HPDE6-E6E7 (cell line): ENCODE data around the gene SLC2A9.

Experiments
- DNase-seq: peaks from one replicate; pipeline ENCODE4 v3.0.0; 2011; ENCODE audit warnings: missing footprints; ENCODE audit errors: extremely low spot score

The SLC2A9 gene

DNA sequence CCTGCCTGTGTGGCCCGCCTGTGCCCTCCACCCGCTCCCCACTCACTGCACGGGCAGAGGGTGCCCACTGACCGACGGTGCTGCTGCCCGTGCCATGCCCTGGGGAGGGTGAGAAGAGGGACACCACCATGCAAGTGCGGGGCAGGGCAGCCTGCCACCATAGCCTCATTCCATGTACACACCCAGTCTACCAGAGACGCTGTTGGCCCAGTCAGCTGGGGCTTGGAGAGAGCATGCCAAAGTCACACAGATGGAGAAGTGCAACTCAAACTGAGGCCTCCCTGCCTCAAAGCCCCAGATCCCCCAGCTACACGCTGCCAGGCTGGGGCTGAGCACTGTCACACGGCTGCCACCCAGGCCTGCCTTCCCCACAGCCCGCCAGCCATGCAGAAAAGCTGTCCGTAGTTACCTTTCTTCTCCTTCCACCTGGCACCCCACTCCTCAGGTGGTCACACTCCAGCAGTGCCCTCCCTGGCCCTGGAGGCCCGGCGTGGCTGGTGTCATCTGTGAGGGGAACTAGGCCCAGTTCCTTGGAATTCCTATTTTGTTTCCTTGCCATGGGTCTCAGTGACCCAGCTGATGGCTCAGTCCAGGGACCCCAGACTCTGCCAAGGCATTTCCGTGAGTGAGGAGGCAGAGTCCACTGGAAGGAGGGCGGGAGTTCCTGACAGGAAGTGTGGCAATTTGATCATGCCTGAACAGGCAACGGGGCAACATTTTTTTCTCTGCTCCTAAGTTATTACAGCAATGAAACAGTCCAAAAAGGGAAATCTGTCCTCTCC, at the start of gene SLC2A9:
Gene SLC2A9 (minus strand): TSS at position 627 of the 782 bp plus-strand sequence. CDS start 68 bp downstream, at position 559.
- DNase-seq = no peak

DNA sequence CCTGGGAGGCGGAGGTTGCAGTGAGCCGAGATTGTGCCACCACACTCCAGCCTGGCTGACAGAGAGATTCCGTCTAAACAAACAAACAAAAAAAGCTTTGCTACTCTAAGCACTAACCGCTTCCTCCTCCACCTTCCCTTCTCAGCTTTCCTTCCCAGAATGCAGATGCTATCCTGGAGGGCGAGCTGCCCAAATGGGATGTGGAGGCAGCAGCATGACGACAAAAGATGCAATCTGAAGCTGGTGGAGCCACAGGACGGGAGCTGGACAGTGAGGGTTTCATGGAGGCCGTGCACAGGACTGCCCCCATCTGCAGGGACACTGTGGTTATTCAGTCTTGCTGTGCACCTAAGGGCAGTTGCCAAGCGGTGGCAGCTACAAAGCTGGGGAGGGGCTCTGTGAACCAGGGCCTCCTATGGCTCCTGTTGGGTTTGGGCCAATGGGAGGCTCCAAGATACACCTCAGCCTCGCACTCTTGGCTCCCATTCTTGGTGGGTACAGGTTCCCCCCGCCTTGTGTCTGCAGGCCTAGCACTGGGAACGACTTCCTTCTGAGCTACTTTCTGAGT, 47.9 kb upstream of the SLC2A9 start:
- no peak for DNase-seq

DNA sequence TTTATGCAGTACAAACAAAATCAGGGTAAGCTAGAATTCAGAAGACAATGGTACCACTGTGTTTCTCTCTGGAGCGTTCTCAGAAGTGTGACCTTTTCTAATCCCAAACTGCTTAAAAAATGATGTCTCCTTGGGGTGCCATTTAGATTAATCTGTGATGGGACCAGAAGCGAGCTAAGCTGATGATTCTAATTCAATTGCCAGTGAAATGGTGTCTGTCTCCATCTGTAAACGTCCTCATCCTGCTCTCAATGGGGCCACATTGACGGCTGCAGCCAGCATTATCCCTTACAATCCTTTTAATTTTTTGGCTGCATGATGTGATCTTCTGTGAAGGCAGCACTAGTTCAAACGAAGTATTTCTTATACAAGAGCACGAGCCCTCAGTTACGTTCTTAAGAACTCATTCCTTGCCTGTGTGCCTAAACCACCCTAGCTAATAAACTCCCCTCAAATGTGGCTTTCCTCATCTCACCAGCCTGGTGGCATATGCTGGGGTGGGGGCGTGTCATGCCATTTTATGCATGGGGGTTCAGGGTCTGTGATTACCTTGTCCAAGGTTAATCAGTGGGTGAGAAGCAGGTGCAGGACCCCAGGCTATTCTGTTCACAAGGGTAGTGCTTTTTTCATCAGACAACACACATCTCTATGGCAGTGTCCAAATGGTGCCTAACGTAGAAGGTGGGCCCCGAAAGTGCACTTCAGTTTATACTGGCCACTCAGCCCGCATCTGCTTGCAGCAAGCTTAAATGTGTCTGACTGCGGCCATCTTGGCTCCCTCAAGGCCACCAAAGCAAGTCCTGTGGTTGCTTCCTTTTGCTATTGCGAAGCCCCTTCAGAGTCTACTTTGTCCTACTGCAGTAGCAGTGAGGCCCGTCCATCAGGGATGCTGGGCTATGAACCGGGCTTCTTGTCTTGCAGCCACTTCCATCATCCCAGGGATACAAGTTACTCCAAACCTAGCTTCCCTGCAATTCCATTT, 45.7 kb upstream of the SLC2A9 start:
- no peak for DNase-seq

DNA sequence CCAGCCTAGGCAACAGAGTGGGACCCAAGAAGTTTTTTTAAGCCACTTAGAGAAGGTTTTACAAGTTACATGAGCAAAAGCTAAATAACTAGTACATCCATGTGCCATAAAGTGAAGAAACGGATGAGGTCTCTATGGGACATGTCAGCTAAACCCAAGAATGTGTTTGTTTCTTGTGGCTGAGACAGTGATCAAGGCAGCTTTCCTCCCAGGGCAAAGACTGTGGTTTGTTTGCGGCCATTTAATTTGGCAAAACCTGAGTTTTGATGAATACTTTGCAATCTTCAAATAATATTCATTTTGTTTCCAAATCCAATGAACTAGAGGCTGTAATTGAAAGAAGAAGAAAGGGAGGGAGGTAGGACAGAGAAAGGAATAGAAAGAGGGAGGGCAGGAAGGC, 44.9 kb upstream of the SLC2A9 start:
- no peak for DNase-seq

DNA sequence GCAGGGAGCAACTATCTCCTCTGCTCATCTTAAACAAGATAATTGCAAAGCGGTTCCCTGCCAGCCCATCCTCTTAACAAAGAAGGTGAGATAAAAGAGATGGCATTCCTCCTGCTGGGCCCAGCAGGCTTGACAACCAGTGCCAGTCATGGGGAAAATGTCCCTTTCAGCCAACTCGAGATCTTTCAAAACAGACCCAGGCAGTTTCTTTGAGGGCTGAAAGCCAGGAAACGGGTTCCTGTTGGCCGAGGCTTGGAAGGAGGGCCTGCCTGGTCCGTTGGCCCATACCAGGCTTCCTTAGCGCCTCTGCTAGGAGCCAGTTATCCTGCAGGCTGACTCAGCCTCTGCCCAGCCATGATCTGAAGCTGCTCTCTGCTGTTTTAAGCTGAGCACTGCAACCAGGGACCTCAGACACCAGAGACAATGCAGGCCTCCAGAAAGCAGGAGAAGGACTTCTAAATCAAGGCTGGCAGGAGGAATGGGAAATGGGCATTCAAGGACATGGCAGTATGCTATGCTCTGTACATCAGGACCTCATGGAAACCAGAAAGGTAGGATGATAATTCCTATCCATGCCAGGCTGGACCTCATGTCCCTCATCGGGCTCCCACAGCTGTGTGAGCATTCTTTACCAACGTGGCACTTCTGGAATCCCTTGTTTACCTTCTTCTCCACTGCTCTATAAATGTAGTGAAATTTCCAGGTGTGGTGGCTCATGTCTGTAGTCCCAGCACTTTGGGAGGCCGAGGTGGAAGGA, 42.4 kb upstream of the SLC2A9 start:
- peak; percentile 74 for DNase-seq

DNA sequence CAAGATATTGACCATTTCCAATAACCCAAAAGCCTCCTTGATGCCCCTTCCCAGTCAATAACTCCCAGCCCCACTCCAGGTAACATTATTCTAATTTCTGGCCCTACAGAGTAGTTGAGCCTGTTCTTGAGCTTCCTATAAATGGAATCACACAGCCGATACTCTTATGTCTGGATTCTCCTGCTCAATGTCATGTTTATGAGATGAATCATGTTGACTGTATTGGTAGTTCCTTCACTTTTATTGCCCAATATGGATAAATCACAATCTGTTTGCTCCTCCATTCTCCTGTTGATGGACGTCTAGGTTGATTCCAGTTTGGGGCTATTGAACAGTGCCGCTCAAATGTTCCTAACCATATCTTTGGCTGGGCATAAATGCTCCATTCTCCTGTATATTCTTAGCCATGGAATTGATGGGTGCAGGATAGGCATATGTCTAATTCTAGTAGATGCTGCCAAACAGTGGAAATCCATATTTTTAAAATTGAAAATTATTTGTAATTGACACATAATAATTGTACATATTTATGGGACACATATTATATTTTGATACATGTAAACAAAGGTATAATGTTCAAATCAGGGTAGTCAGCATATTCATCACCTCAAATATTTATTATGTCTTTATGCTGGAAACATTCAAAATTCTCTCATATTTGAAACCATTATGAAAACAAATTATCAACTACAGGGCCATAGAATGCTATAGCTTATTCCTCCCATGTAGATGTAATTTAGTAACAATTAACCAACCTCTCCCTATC, 40.5 kb upstream of the SLC2A9 start:
- DNase-seq = peak; percentile 26

DNA sequence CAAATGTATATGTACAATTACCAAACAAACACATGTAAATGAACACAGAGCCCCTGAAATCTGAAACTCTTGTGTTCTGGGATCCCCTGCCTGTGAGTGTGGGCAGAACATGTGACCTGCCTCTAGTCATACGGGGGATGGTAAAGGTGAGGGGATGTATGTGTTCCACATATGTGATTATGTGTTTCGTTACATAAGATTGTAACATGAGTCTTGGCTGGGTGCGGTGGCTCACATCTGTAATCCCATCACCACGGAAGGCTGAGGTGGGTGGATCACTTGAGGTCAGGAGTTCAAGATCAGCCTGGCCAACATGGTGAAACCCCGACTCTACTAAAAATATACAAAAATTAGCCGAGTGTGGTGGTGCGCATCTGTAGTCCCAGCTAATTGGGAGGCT, 37.1 kb upstream of the SLC2A9 start:
- no peak for DNase-seq

DNA sequence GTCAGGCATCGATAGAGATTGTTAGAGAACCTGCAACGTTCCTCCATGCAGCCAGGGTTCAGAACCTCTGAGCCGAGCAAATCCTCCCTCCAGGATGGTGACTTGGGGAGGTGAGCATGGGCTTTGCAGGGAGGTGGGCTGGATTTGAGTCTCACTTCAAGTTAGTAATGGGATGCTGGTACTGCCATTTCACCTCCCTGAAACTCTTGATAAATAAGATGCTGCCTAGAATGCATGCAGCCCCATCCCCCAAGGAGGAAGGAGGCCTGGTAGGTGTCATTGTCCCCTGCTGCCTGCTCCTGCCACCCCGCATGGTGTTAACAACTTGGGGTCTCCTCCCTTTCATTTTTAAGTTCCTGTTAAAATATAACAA, 35.7 kb upstream of the SLC2A9 start:
- DNase-seq = no peak

DNA sequence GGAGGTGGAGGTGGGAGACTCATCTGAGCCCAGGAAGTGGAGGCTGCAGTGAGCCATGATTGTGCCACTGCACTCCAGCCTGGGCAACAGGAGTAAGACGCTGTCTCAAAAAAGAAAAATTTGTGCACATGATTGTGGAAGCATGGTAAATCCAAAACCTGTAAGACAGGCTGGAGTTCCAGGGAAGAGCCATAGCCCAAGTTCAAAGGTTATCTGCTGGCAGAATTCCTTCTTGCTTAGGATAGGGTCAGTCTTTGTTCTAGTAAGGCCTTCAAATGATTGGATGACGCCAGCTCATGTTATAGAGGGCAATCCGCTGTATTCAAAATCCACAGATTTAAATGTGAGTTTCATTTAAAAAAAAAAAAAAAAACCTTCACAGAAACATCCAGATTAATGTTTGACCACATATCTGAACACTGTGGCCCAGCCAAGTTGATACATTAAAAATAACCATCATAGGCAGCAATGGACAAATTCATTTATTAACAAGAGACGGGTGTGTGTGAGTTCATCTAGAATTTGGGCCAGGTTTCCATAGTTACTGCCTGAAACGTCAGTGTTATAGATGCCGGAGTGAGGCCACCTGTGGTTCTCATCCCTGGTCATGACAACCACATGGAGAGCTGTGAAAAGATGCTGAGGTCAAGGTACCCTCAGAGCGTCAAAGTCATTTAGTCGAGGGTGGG, 35.2 kb upstream of the SLC2A9 start:
- DNase-seq = no peak

DNA sequence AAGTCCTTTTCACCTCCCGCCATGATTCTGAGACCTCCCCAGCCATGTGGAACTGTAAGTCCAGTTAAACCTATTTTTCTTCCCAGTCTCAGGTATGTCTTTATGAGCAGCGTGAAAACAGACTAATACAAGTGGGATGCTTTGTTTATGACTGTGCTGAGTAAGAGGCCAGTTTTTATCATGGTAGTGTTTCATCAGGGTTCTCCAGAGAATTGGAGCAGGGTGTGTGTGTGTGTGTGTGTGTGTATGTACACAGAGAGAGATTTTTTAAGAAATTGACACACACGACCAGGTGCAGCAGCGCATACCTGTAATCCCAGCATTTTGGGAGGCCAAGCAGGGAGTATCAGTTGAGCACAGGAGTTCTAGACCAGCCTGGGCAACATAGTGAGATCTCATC, 34.6 kb upstream of the SLC2A9 start:
- no peak for DNase-seq

DNA sequence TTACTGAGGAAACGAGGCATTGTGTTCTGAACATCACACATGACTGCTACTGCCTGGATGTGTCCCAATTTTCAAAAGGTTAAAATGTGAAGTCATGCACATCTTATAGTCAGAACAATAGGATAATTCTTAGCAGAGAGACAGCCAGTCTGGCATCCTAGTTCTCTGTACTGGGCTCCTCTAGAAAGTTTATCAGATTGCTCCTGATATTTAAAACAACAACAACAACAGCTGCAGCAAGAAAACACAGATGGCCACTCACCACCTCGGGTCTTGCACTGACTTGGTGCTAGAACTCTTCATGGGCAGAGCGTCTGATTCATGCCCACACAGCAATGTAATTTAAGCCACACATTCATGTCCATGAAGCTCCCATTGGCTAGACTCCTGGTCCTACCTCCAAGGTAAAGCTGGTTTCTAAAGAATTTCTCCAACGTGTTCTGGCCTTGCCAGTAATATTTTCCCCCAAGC, 33.3 kb upstream of the SLC2A9 start:
- no peak for DNase-seq

DNA sequence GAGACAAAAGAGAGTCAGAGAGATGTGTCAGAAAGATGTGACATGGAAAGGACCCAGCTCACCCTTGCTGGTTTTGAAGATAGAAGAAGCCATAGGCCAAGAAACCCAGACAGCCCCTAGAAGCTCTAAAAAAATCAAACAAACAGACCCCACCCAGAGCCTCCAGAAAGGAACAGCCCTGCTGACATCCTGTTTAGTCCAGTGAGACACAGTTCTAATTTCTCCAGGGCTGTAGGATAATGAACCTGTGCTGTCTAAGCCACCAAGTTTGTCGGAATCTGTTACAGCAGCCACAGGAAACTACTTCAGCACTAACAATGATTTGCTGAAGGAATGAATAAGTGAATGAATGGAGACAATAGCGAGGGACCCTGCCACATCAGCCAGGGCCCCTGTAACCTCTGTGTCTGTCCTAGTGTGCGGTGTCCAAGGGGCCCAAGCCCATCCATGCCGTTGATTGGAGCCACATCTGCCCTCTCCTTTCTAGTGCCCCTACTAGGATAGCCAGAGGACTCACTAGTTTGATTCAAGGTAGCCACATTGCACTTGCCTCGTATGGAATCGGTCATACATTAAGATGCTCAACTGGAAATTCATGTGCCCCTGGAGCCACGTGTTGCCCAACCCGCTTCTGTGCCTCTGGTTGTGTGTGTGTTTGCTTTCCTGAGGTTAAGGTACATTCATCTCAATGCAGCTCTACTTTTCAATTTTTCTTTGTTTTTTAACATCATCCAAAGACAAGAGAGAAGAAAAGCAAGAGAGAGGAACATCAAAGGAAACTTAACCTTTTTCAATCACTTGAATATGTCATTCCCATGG, 32.5 kb upstream of the SLC2A9 start:
- DNase-seq = no peak

DNA sequence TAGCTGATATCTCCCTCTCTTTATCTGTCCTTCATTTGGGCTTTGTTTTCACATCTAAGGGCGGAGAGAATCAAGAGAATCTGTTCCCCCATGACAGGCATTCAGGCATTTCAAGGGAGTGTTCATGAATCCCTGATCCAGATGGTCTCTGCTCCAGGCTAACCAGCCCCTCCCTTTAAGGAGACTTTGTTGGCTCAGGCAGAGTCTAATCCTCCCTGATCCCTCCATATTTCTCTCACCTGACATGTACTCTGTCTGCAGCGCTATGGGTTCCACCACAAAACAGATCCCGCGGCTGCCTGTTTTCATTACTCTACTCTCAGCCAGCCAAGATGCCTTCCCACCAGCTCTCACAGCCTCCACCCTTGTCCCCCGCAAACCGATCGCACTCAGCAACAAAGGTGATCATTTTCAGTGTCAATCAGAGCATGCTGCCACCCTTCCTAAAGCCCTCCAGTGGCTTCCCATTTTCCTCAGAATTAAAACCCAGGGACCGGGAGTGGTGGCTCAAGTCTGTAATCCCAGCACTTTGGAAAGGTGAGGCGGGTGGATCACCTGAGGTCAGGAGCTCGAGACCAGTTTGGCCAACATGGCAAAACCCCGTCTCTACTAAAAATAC, 30.3 kb upstream of the SLC2A9 start:
- DNase-seq = no peak

DNA sequence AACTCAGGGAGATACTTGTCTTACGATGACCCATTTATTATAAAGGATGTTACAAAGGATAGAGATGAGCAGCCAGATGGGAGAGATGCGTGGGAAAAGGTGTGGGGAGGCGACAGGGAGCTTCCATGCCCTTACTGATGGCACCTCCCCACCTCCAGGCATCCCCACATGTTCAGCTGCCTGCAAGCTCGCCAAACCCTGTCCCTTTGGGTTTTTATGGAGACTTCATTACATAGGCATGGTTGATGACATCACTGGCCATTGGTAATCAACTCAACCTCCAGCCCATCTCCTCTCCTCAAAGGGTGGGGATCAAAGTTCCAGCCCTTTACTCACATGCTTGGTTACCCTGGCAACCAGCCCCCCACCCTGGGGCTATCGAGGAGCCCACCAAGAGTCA, 29.4 kb upstream of the SLC2A9 start:
- DNase-seq = no peak

DNA sequence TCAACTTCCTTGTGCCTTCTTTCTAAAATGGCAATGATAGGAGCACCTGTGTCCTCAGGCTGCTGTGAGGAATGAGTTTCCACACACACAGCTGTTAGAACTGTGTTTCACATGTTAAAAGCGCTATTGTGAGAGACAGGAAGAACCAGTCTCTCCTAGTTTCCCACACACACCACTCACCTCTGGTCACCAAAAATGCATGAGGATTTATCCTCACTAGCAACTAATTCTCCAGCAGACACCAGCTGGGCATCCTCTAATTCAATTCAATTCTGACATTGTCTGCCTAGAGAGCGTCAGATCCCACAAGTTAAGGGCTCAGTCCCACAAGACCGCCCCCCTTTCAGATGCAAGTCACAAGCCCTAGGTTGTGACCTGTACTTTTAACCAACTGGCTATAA, 29.0 kb upstream of the SLC2A9 start:
- DNase-seq = no peak

DNA sequence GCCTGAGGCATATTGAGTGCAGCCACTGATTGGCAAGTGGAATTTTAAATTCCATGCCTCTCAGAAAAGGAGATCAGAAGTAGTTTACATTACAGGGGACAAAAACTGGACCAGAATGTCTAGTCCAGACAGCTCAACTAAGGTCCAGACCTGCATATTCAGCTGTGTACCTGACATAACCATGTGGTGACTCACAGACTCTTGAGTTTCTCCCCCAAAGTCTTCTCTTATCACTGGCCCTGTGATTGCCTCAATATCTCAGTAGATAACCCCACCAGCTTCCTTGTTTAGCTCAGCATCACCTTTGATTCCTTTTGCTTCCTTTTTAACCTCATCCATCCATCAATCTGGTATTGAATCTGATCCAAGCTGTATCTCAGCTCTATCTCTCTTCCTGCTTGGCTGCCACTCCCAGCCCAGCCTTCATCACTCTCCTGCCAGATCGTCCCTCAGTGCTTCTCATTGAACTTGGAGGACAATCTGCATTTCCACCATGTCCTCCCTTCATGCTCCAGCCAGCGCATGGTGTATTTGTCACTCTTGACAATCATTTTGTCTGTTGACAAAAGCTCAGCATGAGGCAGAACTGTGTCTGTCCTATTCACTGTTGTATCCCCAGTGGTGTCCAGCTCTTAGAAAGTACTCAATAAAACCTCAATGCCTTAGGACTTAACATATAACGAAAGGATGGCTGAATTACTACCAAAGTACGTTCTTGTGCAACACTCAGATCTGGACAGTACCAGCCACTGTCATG, 27.8 kb upstream of the SLC2A9 start:
- DNase-seq = no peak

DNA sequence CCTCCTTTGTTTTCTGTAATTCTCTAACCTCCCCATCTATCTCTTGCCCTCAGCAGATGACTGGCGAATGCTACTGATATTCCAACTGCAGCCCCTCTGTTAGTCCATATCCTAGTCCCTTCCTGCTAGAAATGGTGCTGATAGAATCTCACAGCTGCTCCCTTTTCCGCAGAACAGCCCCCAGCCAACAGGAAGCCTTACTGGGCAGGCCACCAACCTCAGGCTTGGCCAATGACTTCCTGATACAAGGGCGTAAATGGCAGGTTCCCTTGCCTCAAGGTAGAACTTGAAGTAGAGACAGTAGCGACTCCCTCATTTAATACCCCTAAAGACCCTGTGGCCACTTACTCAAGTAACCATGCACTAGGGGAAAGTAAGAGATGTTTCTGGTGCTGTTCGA, 26.7 kb upstream of the SLC2A9 start:
- no peak for DNase-seq

DNA sequence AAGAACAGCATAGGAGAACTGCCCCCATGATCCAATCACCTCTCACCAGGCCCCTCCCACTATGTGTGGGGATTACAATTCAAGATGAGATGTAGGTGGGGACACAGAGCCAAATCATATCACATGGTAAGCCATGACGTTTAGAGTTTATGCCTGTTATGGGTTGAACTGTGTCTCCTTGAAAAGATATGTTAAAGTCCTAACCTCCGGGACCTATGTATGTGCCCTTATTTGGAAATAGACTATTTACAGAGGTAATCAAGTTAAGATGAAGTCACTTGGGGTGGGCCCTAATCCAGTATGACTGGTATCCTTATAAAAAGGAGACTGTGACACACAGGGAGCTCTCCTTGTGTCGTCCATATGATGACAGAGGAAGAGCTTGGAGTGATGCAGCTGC, 25.2 kb upstream of the SLC2A9 start:
- no peak for DNase-seq
